Embryonic facial prominence (tissue), 1 donor: Measurements from ENCODE around the gene SDK1.

Experiments used
- DNase-seq: peaks from one replicate; pipeline ENCODE4 v3.0.0-alpha.2; 2016; ENCODE audit errors: extremely low spot score

The SDK1 gene

DNA sequence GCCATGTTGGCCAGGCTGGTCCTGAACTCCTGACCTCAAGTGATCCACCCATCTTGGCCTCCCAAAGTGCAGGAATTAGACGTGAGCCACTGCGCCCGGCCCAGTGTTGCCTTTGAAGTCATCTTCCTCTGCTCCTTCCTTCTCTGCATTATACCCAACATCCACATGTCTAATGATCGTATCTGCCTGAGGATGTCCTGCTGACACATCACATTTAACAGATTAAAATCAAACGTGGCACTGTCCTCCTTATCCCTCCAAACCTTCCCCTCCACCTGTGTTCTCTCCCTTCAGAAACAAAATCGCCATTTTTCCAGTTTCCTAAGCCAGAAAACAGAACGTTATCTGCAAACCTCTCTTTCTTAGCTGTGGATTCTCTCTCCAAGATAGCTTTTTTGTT is 8.4 kb upstream of the SDK1 start:
- DNase-seq: no peak

DNA sequence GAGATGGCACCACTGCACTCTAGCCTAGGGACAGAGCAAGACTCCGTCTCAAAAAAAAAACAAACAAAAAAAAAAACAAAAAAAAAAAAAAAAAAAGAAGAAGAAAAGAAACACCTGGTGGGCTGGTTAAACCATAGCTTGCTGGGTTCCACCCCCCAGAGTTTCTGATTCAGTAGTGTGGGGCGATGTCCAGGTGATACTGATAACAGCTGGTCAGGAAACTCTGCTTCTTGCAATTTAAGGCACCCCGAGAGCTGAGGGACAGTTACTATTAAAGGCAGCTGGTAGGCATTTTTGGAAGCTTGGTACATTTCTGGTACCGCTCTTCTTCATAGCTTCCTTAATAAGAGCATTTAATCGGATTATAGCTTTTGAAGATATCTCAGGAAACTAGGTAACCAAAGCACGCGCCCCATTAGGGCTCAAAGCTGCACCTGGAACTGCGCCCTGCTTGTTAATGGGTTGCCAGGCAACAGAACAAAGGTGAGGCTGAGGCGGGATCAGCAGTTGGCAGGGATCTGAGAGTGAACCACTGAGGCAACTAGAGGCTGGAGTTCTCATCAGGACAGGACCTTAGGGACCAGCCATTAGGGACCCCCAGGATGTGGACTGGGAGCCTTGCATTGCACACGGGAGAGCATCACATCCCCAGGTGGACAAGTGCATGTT is 6.5 kb upstream of the SDK1 start:
- DNase-seq: no peak

DNA sequence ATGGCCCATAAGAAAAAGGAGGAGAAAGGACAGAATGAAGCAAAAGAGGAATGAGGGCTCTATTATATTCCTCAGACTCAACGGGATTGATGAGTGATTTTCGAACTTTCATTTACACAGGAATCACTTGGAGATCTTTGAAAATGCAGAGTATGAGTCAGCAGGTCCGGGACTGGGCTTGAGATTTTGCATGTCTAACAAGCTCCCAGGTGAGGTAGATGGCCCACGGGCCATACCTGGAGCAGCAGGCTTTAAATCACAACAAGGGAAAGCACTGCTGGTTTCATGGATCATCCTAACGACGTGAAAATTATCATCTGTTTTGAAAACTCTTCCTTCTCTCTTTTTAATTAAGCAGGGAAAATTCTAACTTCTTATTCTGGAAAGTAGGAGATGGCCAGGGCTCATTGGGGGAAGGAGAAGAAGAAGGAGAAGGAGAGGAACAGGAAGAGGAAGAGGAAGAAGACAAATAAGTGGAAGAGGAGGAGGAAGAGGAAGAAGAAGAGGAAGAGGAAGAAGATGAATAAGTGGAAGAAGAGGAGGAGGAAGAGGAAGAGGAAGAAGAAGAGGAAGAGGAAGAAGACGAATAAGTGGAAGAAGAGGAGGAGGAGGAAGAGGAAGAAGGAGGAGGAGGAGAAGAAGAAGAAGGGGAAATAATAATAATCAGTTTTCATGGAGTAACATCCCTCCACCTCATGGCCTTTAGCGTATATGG is 3.8 kb upstream of the SDK1 start:
- no peak for DNase-seq

DNA sequence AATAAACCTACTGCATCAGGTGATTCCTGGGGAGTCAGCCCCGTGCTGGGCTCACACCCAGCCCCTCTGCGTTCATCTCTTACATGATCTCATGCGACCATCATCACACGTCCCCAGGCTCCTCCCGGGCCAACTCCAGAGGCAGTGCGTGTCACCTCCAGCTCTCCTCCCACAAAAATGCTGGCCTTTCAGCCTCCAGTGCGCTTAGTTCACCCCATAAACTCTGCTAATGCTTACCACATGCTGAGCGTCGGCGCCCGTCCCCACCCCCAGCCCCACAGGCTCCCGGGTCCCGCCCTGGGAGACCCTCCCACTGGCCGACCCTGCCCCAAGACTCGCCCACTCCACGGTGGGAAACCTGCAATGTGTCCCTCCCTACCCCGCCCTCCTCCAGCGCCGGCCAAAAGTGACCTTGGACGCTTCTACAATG is 816 bp upstream of the SDK1 start:
- no peak for DNase-seq

DNA sequence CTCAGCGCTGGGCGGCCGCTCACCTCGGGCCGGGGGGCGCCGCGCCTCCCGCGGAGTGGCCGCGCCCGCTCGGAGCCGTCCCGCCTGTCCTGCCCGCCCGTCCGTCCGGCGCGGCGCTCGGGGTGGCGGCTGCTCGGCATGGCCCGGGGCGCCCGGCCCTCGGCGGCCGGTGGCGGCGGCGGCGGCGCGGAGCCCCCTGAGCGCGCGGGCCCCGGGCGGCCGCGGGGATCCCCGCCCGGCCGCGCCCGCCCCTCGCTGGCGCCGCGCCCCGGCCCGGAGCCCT is 338 bp downstream of the SDK1 start:
- DNase-seq: no peak

DNA sequence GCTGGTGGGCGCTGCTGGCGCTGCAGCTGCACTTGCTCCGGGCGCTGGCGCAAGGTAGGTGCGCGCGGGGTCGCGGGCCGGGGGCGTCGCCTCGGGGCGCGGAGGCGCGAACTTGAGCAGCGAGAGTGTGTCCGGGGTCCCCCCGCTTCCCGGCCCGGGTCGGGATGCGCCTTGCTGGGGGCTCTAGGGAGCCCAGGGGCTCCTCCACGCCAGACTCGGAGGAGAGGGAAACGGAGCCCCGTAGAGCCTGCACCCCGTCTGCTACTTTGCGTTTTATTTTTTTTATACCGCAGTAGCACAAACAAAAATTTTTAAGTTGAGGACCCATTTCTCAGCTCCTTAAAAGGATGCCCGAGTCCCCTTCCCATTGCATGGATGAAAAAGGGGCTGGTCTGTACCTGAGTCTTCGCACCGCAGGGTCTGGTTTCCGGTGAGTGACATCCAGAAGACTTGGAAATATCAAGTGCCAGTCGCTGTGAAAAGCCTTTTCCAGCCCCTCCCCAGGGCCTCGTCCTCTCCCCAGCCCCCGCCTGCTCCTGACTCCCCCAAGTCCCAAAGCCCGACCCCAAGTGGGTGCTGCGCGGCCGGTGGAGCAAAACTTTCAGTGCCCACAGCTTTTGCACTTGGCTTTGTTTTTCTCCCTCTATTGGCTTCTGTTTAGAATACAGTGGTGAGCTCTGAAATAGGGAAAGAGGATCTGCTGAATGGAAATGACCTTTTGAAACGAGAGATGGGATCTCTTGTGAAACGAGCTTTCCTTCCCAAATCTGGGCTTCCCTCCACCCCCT is 973 bp downstream of the SDK1 start:
- DNase-seq: no peak

DNA sequence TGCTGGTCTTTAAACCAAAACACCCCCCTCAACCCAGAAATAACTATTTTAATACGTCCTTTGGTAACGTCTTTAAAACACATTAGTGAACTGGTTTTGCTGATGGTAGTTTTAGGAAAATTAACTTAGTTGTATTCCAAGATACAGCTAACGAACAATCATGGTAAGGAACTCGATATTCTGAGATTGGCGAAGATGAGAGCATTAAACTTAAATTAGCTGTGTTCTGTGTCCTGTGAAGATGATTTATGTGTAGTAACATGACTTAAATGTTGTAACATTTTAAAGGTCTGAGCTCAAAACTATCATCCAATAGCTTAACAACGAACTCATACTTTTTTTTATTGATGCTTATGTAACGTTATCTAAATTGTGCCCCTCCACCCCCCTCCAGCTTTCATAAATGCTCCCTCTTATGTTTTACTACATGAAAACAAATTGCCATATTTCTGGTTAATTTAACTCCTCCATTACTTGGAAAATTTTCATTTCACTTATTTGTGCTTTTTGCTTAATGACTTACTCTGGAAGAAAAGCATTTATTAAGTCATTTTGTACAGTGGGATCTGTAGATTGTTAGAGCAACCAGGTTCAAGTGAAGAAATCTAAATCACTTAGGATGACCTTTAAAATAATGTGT is 1.7 kb downstream of the SDK1 start:
- DNase-seq: no peak

DNA sequence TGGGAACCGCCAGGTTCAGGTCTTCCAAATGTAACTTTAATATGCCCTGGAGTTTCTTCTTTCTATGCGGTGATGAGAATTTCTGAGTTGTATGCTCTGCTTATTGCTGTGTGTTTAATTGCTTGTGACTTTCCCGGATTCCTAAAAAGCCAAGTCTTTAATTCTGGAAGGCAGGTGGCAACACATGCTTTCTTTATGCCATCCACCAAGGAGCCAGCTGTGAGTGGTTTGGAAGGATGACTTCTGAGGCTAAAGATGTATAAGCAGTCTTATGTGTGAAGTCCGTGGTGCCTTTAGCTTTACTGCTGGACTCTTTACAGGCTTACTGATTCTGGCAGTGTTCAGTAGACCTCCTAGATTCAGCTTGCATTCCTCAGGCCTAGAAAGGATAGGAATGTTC is 3.1 kb downstream of the SDK1 start:
- no peak for DNase-seq

DNA sequence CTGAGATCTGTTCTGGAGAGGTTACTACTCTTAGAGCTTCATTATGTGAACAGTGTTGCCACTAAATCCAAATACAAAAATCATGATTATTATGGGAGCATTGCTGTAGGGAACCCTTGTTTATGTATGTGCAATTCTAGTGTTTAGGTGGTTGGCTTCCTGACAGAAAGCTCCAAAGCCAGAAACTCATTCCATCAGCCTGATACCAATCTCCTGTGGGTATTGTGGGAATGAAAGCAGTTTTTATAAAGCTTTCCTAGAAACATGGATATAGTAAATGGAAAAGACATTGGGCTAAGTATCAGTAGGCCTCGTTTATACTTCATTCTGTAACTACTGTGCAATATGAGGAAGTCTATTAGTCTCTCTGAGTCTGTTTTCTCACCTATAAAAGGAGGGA is 6.4 kb downstream of the SDK1 start:
- no peak for DNase-seq

DNA sequence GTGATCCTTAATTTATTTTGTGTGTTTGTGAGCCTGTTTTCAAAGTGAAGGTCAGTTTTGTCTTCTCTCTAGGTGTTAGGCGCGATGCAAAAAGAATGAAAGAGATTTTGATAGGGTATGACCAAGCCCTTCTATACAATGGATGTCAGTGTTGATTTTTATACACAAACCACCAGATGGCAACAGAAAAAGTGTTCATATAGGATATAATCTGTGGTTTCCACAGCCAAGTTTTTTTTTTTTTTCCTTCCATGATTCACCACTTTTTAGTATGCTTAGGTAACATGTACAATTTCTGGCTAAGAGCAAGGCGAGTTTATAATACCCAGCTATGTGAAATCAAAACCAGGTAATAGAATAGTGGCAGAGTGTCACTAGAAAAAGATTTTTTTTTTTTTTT is 8.1 kb downstream of the SDK1 start:
- no peak for DNase-seq

DNA sequence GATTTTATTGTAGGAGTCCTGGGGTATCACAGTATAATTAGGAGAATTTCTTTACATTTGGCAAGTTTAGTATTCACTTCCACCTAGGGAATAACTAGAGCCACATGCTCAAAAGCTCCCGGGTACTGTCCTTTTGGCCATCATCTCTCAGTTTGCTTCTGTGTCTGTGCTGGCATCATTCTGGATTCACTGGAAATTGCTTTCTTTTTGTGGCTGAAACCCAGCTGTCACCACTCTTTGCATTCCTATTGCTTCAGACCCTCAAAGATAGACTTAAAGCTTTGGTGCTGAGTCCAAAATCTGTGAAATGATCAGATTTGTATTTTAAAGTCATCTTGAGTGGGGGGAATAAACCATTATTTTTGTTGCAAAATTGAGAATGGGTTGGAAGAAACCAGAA is 8.9 kb downstream of the SDK1 start:
- no peak for DNase-seq

DNA sequence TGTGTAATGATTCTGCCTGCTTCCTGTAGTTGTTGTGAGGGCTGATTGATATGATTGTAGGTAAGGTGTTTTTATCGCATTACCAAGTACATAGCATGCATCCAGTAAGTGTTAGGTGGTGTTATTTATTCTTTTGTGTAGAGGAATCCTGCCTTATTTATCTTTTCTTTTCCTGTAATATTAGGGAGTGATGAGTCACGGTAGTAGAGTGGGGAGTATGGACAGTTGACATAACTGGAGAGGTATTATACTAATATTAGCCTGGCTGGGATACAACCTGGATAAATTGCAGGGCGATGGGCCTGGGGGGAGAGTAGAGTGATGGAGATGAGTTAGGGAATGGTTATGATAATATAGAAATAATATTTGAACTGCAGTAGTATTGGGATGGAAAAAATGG is 9.8 kb downstream of the SDK1 start:
- no peak for DNase-seq

DNA sequence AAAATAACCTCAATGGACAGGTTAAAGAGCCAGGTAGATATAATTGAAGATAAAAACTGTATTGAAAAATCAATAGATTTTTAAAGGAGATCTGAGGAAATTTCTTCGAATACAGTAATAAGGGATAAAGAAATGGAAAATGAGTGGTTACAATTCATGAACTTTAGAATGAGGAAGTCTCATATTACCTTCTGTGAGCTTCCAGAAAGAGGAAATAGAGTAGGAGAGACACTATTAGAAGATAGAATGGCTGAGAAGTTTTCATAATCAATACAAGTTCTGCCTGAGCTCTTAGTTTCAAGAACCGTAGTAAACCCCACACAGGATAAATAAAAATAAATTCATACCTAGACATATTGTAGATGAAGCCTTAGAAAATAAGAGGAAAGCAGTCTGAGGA is 11.5 kb downstream of the SDK1 start:
- DNase-seq: no peak

DNA sequence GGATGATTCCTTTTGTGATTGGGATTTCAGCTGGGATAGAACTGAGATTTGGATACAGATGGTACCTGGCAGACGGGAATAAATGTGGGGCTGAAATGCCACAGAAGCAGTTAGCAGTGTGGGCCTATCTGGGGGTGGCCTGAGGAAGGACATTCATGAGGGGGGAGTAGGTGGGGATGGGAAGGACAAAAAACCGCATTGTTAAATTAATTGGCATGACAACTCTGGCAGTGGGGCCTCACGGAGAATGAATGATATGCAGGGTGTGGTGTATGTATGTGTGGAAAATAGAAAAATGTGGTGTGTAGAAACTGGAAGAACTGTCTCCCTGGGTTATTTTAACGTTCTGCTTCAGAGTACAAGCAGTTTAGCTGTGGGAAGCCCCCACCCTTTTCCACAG is 17.8 kb downstream of the SDK1 start:
- no peak for DNase-seq

DNA sequence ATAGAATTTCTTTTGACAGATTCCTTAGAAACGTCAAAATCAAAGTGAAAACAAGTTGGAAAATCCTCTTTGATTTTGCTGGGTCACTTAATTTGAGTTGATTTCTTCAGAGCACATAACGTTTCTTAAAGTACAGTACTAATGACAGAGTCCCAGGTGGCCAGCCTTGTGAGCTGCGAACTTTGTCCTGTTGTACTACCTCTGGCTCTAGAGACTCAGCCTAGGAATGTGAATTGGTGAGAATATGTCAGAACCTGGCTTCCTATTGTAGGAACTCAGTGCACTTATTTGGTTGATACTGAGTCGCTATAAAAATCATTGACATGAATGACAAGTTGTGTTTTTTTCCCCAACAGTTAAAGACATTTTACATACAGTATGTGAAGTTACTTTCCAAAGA is 20.2 kb downstream of the SDK1 start:
- DNase-seq: no peak

DNA sequence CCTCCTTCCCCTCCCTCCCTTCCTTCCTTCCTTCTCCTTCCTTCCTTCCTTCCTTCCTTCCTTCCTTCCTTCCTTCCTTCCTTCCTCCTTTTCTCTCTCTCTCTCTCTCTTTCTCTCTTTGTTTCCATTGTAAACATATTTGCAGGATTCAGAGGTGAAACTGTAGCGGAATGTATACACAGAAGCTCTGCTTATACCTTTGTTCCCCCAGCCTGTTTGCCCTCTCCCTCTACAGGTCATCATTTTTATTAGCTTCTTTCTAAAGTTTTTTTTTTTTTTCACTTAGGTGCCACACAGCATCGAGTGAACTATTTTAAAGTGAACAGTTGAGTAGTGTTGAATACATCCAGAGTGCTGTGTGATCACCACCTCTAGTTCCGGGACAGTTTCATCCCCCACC is 20.7 kb downstream of the SDK1 start:
- DNase-seq: no peak

DNA sequence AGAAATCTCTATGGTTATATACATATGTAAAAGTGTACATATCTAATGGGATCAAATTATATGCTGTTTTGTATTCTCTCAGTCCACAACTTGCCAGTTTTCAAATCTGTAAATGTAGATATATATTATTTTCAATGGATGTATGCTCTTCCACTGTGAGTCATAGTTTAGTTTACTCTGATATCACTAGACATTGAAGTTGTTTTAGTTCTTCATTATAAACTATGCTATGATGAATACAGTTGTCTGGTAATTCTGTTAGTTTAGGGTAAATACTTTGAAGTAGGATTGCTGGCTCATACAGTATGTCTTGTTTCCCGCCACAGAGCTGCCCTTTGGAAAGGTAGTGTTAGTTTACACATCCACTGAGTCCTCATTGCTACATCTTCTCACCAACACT is 25.2 kb downstream of the SDK1 start:
- no peak for DNase-seq

DNA sequence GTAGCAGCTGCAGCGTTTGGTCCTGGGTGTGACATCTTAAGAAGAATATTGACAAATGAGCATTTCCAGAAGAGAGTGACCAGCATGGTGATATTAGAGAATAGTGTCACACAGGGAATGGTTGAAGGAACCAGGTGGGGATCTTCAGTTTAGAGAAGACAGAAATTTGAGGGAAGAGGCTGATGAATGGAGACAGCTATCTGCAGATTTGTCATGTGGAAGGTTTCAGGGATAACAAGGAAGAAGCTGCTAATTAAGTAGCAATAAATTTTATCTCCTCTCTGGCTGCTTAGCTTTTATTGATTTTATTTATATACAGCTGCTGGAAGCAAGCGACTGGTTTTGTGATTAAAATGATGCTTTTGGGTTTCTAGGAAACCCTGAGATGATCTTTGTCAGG is 26.0 kb downstream of the SDK1 start:
- no peak for DNase-seq

DNA sequence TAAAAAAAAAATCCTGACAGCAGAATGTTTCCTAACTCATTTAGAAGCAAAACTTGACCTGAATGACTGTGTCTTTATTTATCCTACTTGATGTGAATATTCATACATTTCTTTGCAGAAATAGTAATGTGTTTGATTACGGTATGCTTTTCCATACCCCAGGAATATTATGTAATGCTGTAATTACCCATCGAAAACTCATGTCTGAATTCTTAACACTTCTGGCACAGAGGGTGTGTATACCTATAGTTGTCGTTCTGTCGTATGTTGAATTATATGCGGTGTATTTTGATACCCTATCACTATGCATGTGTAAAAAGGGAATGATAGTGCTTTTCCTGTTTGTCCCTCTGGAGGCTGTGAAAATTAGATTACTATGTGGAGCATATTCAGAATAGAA is 26.6 kb downstream of the SDK1 start:
- no peak for DNase-seq

DNA sequence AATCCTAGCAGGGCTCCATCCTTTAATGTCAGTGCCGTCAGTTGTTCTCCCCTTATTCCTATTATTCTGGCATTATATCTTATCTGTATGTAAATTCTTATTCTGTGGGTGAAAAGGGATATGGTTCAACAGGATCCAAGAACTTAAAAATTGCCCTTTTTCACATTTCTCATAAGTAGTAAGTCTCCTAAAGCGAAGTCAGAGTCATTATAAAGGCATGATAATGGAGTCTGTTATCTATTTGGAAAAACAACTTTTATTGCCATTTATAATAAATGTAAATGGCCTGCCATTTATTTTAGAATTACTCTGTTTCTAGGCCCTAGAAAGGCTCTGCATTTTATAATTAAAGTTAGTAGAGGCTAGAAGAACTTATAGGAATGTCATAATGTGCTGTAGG is 31.3 kb downstream of the SDK1 start:
- no peak for DNase-seq

DNA sequence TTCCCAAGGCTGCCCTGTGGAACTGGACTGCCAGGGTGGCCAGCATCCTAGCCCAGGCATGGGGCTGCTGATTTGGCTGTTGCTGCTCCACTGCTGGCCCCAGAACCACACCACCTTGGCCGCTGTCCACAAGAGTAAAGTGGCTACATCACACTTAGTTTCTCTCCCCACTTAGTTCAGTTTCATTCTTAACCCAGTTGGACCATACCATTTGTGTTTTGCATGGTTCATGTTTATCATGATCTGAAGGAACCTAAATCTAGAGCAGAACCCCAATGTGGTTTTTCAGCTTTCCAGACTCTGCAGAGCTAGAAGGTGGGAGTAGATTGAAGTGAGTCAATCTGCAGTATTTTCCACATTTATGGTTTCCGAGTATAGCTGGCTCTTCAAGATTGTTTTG is 32.8 kb downstream of the SDK1 start:
- no peak for DNase-seq

DNA sequence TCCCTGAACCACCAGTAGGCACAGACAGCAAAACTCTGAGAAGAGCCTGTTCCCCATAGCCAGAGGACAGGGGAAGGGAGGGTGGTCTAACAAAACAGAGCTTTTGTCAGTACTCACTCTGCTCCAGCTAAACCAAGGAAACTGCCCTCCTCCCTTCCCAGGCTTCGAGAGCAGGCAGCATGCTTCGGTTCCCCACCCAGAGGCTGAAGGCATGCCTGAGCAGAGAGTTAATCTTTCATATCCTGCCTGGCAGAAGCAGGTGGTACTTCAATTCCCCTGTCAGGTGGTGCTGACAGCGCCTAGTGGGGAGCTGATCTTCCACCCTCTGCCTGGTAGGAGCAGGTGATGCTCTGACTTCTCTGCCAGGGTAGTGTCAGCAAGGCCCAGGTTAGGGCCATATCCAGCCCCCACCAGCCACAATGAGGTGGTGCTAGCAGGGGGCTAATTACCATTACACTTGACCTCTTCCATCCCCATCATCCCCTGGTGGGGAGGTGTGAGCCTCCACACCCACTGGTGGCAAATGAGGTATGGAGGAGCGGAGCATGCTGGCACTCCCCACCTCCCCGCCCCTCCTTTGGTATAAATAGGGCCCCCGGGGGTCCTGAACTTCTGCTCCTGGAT is 35.1 kb downstream of the SDK1 start:
- DNase-seq: no peak
